ENCODE results near the gene R3HDM2. TPM values are rescaled to one million over a fixed set of nuclear protein-coding genes. Genes with fewer than 3 reads are reported as not detected.
"Not testable (repeated sequence)": the region's sequence is repeated elsewhere in the genome, so short reads cannot be mapped to it uniquely, and the experiment has no call there.

Gene R3HDM2
- total RNA-seq, 2 experiments from 2014 or later = 70.2 to 71.5 TPM

DNA sequence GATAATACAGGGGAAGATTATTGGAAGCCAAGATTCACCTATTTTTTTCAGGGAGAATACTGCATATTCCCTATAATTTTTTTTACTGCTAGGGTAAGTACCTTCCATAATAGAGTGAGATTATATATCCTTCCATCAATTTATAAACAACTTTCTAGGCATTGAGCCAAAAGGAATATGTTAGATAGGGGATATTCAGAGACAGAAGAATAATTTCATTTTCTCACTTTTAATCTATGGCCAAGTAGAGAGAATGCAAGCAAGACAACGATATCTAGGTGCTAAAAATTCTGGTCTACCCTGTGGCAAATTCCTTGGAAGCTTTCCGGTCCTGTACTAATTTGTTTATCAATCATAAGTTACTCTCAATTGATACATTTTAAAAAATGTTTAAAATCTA lies 110.2 kb downstream of the R3HDM2 start:
- no peak overlapping the region for H3K4me3 Mint-ChIP-seq
- H3K27ac Mint-ChIP-seq = no peak overlapping the region
- H3K4me1 Mint-ChIP-seq = no peaks in the 10 kb centered on the region
- ChIA-PET CTCF (interaction anchor here (1.1 to 1.6 kb wide), 2 partner anchors 23 to 135 kb away, joined by 3 read pairs; no protein-coding TSS in a partner anchor), POLR2A (no interaction called here)
- no peaks in the 10 kb centered on the region for H3K9me3 Mint-ChIP-seq
- no peaks in the 10 kb centered on the region for H3K27me3 Mint-ChIP-seq
- DNase-seq = no peak
- H3K36me3 Mint-ChIP-seq (ENCODE audit: low read depth) = no peaks in the 10 kb centered on the region

- no peaks in the 10 kb centered on the region for H3K4me1 Mint-ChIP-seq
- no peaks in the 10 kb centered on the region for H3K36me3 Mint-ChIP-seq (ENCODE audit: low read depth)
- POLR2A ChIA-PET = no interaction called here
- no peaks in the 10 kb centered on the region for H3K9me3 Mint-ChIP-seq
- H3K27ac Mint-ChIP-seq = no peak overlapping the region
- H3K27me3 Mint-ChIP-seq = no peaks in the 10 kb centered on the region
- no peak overlapping the region for H3K4me3 Mint-ChIP-seq
- no peak for DNase-seq
- CTCF ChIA-PET = interaction anchor here (0.8 to 1.9 kb wide), 5 partner anchors 10 to 133 kb away, joined by 3 to 5 read pairs (median 3); no protein-coding TSS in a partner anchor
Observed at GRCh38 chr12:57319678-57320469, 111.0 kb downstream of the R3HDM2 start.

- H3K27ac Mint-ChIP-seq = no peak overlapping the region
- no peaks in the 10 kb centered on the region for H3K4me1 Mint-ChIP-seq
- no peak overlapping the region for H3K4me3 Mint-ChIP-seq
- H3K36me3 Mint-ChIP-seq (ENCODE audit: low read depth) = no peaks in the 10 kb centered on the region
- POLR2A ChIA-PET = interaction anchor here (1.1 kb wide), 1 partner anchor 17 kb away, joined by 3 read pairs; no protein-coding TSS in a partner anchor
- no peaks in the 10 kb centered on the region for H3K9me3 Mint-ChIP-seq
- DNase-seq = no peak
- CTCF ChIA-PET = interaction anchor here (1.4 kb wide), 1 partner anchor 8 kb away, joined by 3 read pairs; no protein-coding TSS in a partner anchor
- no peaks in the 10 kb centered on the region for H3K27me3 Mint-ChIP-seq
Observed at GRCh38 chr12:57315681-57316080, 115.2 kb downstream of the R3HDM2 start.

GRCh38 chr12:57312287-57312686 lies 118.6 kb downstream of the R3HDM2 start:
- not testable (repeated sequence) for H3K9me3 Mint-ChIP-seq; H3K4me1 Mint-ChIP-seq; H3K36me3 Mint-ChIP-seq (ENCODE audit: low read depth); DNase-seq; H3K27ac Mint-ChIP-seq; H3K4me3 Mint-ChIP-seq; H3K27me3 Mint-ChIP-seq
- ChIA-PET POLR2A (interaction anchor here (1.6 kb wide), 2 partner anchors 14 to 151 kb away, joined by 4 read pairs; no protein-coding TSS in a partner anchor), CTCF (interaction anchor here (0.7 to 8.3 kb wide), 3 partner anchors 13 to 141 kb away, joined by 3 to 106 read pairs (median 4); partner anchors contain the start of gene INHBE)

DNA sequence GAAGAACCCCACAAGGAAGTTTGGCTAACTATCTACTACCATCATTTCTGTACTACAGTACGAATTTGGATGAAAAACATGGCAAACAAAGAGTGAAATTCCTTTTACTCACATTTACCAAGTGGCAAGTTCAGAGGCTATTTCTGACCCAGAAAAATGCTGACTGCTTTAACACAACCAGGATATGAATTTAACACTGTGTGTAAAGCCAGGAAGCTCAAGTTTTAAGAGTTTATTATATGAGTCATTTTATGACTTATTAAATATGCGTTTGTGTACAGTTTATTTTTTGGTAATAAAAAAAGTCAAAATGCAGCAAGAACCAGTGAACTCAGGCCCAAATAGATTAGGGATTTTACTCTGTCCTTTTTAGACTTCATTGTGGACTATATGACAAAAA lies 121.4 kb downstream of the R3HDM2 start:
- Mint-ChIP-seq H3K4me1 (peaks cover 10% of the 10 kb centered on the region), H3K9me3 (no peaks in the 10 kb centered on the region), H3K4me3 (no peak overlapping the region), H3K36me3 (ENCODE audit: low read depth) (peaks cover 16% of the 10 kb centered on the region), H3K27me3 (no peaks in the 10 kb centered on the region), H3K27ac (no peak overlapping the region)
- ChIA-PET POLR2A (no interaction called here), CTCF (interaction anchor here (0.6 to 8.3 kb wide), 8 partner anchors 8 to 274 kb away, joined by 3 to 106 read pairs (median 6); partner anchors contain the start of genes GLI1 and INHBE)
- no peak for DNase-seq

- no peak for DNase-seq
- H3K27me3 Mint-ChIP-seq = no peaks in the 10 kb centered on the region
- H3K9me3 Mint-ChIP-seq = no peaks in the 10 kb centered on the region
- H3K4me3 Mint-ChIP-seq = no peak overlapping the region
- peaks cover 50% of the 10 kb centered on the region for H3K36me3 Mint-ChIP-seq (ENCODE audit: low read depth)
- no peak overlapping the region for H3K27ac Mint-ChIP-seq
- CTCF ChIA-PET = interaction anchor here (0.9 to 1.2 kb wide), 2 partner anchors 8 to 14 kb away, joined by 3 to 4 read pairs; no protein-coding TSS in a partner anchor
- POLR2A ChIA-PET = no interaction called here
- H3K4me1 Mint-ChIP-seq = no peaks in the 10 kb centered on the region
Observed at GRCh38 chr12:57300961-57301584, 129.8 kb downstream of the R3HDM2 start.

DNA sequence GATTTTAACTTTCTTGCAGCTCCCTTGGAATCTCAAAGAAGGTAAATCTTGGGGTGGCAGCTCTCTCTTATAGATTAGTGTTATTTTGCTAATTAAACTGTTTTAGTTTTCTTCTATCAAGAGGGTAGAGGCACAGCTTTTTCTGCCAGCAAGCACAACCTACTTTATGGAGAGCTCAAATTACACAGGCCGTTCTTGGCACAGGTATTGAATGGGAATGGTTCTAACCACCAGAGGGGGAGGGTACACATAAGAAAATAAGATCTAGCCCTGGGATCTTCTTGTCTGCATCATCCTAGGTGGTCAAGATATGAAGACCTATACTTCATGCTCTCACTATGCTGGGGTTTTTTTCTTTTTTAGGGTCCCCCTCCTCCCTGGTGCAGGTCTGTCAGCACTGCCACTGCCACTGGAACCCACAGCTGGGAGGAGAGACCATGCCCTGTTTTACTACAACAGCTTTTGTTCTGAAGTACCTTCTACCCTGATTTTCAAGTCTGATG lies 131.3 kb downstream of the R3HDM2 start:
- H3K4me3 Mint-ChIP-seq = no peak overlapping the region
- ChIA-PET CTCF (interaction anchor here (0.6 to 1.0 kb wide), 5 partner anchors 9 to 344 kb away, joined by 3 to 8 read pairs (median 3); no protein-coding TSS in a partner anchor), POLR2A (no interaction called here)
- DNase-seq = no peak
- H3K9me3 Mint-ChIP-seq = no peaks in the 10 kb centered on the region
- H3K4me1 Mint-ChIP-seq = no peaks in the 10 kb centered on the region
- peaks cover 49% of the 10 kb centered on the region for H3K36me3 Mint-ChIP-seq (ENCODE audit: low read depth)
- no peaks in the 10 kb centered on the region for H3K27me3 Mint-ChIP-seq
- no peak overlapping the region for H3K27ac Mint-ChIP-seq

- Mint-ChIP-seq H3K27me3 (no peaks in the 10 kb centered on the region), H3K36me3 (ENCODE audit: low read depth) (peaks cover 47% of the 10 kb centered on the region), H3K9me3 (no peaks in the 10 kb centered on the region), H3K4me1 (no peaks in the 10 kb centered on the region), H3K4me3 (no peak overlapping the region), H3K27ac (no peak overlapping the region)
- ChIA-PET CTCF (no interaction called here), POLR2A (no interaction called here)
- no peak for DNase-seq
Observed at GRCh38 chr12:57296291-57296690, 134.6 kb downstream of the R3HDM2 start.

- H3K27ac Mint-ChIP-seq = peak overlapping the region; percentile 34
- H3K9me3 Mint-ChIP-seq, POLR2A ChIA-PET, H3K4me3 Mint-ChIP-seq, H3K27me3 Mint-ChIP-seq, DNase-seq: not testable (repeated sequence)
- peaks cover 65% of the 10 kb centered on the region for H3K36me3 Mint-ChIP-seq (ENCODE audit: low read depth)
- peaks cover 20% of the 10 kb centered on the region for H3K4me1 Mint-ChIP-seq
- CTCF ChIA-PET = interaction anchor here (0.8 to 1.7 kb wide), 3 partner anchors 9 to 177 kb away, joined by 3 to 5 read pairs (median 4); no protein-coding TSS in a partner anchor
Observed at GRCh38 chr12:57282073-57282472, 148.8 kb downstream of the R3HDM2 start.

GRCh38 chr12:57280211-57281062 lies 150.4 kb downstream of the R3HDM2 start:
- no peaks in the 10 kb centered on the region for H3K9me3 Mint-ChIP-seq
- POLR2A ChIA-PET = interaction anchor here (1.0 kb wide), 1 partner anchor 9 kb away, joined by 4 read pairs; no protein-coding TSS in a partner anchor
- peak; percentile 76 for DNase-seq
- peak overlapping the region; percentile 86 for H3K27ac Mint-ChIP-seq
- H3K36me3 Mint-ChIP-seq (ENCODE audit: low read depth) = peaks cover 59% of the 10 kb centered on the region
- CTCF ChIA-PET = interaction anchor here (0.6 to 4.6 kb wide), 3 partner anchors 17 to 178 kb away, joined by 3 to 29 read pairs (median 5); no protein-coding TSS in a partner anchor
- peak overlapping the region; percentile 24 for H3K4me3 Mint-ChIP-seq
- H3K27me3 Mint-ChIP-seq = no peaks in the 10 kb centered on the region
- H3K4me1 Mint-ChIP-seq = peaks cover 21% of the 10 kb centered on the region

GRCh38 chr12:57278465-57279381 lies 152.1 kb downstream of the R3HDM2 start:
- H3K27me3 Mint-ChIP-seq = no peaks in the 10 kb centered on the region
- H3K4me1 Mint-ChIP-seq = peaks cover 22% of the 10 kb centered on the region
- CTCF ChIA-PET = interaction anchor here (0.5 to 4.6 kb wide), 5 partner anchors 11 to 413 kb away, joined by 3 to 29 read pairs (median 4); partner anchors contain the start of gene INHBE
- no peak for DNase-seq
- H3K9me3 Mint-ChIP-seq = no peaks in the 10 kb centered on the region
- POLR2A ChIA-PET = interaction anchor here (1.0 kb wide), 1 partner anchor 14 kb away, joined by 3 read pairs; no protein-coding TSS in a partner anchor
- H3K27ac Mint-ChIP-seq = no peak overlapping the region
- no peak overlapping the region for H3K4me3 Mint-ChIP-seq
- H3K36me3 Mint-ChIP-seq (ENCODE audit: low read depth) = peaks cover 63% of the 10 kb centered on the region
